ENCODE results near the gene ZFP28. TPM values are rescaled to one million over a fixed set of nuclear protein-coding genes. Genes with fewer than 3 reads are reported as not detected.

ZFP28 gene
- total RNA-seq, 2 donors from 2014 or later = 10.4 to 15.8 TPM

GRCh38 chr19:56554272-56554869 is 15.6 kb downstream of the ZFP28 start:
- ATAC-seq (ENCODE audit: insufficient number of reproducible peaks, low FRiP score, low read depth) = no peak
- peaks cover 46% of the 10 kb centered on the region for H3K36me3 ChIP-seq
- H3K4me3 ChIP-seq = peak overlapping the region; percentile 37
- H3K9me3 ChIP-seq = peaks cover 92% of the 10 kb centered on the region
- TF ChIP-seq CTCF (IDR thresholded peaks at IDR 0.05) = no peak
- H3K27ac ChIP-seq = no peak overlapping the region
- DNase-seq (ENCODE audit: low spot score) = no peak
- H3K27me3 ChIP-seq (replicated peaks; ENCODE audit: insufficient read depth) = no peaks in the 10 kb centered on the region
- no peaks in the 10 kb centered on the region for H3K4me1 ChIP-seq (ENCODE audit: control insufficient read depth in 1 of 2, low read depth in 2 of 2)

GRCh38 chr19:56562766-56563165 is 24.0 kb downstream of the ZFP28 start:
- H3K4me1 ChIP-seq (ENCODE audit: control insufficient read depth in 1 of 2, low read depth in 2 of 2) = peaks cover 0 to 6% of the 10 kb centered on the region in 2 donors
- H3K9me3 ChIP-seq = peaks cover 79% of the 10 kb centered on the region
- no peaks in the 10 kb centered on the region for H3K27me3 ChIP-seq (replicated peaks; ENCODE audit: insufficient read depth)
- ATAC-seq (ENCODE audit: insufficient number of reproducible peaks, low FRiP score, low read depth) = no peak
- no peak overlapping the region for H3K4me3 ChIP-seq
- TF ChIP-seq CTCF (IDR thresholded peaks at IDR 0.05) = no peak
- no peak for DNase-seq (ENCODE audit: low spot score)
- H3K27ac ChIP-seq = no peak overlapping the region
- H3K36me3 ChIP-seq = no peaks in the 10 kb centered on the region

- peak overlapping the region; percentile 85 for H3K4me3 ChIP-seq
- ATAC-seq (ENCODE audit: insufficient number of reproducible peaks, low FRiP score, low read depth) = no peak
- H3K27me3 ChIP-seq (replicated peaks; ENCODE audit: insufficient read depth) = no peaks in the 10 kb centered on the region
- H3K4me1 ChIP-seq (ENCODE audit: control insufficient read depth in 1 of 2, low read depth in 2 of 2) = peaks cover 6 to 15% of the 10 kb centered on the region in 2 donors
- H3K9me3 ChIP-seq = peaks cover 78% of the 10 kb centered on the region
- peaks cover 21% of the 10 kb centered on the region for H3K36me3 ChIP-seq
- DNase-seq (ENCODE audit: low spot score) = peak; percentile 4
- no peak for TF ChIP-seq CTCF (IDR thresholded peaks at IDR 0.05)
- peak overlapping the region; percentile 80 to 83 for H3K27ac ChIP-seq
These were observed 28.1 kb downstream of the ZFP28 start for GRCh38 chr19:56566904-56567273.

GRCh38 chr19:56567274-56568120 is 28.7 kb downstream of the ZFP28 start, which contains the start of gene ZNF470:
ZNF470 (plus strand) TSS chr19:56567468; CDS start chr19:56570312, 2,844 bp downstream.
- Histone ChIP-seq H3K9me3 (peaks cover 76% of the 10 kb centered on the region), H3K27ac (peak within 1 kb of the TSS; percentile 80 to 83), H3K4me3 (peak within 1 kb of the TSS; percentile 85), H3K4me1 (ENCODE audit: control insufficient read depth in 1 of 2, low read depth in 2 of 2) (peaks cover 6 to 15% of the 10 kb centered on the region in 2 donors), H3K36me3 (peaks cover 24% of the 10 kb centered on the region), H3K27me3 (replicated peaks; ENCODE audit: insufficient read depth) (no peaks in the 10 kb centered on the region)
- no peak for TF ChIP-seq CTCF (IDR thresholded peaks at IDR 0.05)
- DNase-seq (ENCODE audit: low spot score) = peak; percentile 85
- peak; percentile 90 for ATAC-seq (ENCODE audit: insufficient number of reproducible peaks, low FRiP score, low read depth)

- Histone ChIP-seq H3K27me3 (replicated peaks; ENCODE audit: insufficient read depth) (no peaks in the 10 kb centered on the region), H3K36me3 (peaks cover 70% of the 10 kb centered on the region), H3K4me3 (no peak overlapping the region), H3K9me3 (peaks cover 92% of the 10 kb centered on the region), H3K27ac (no peak overlapping the region), H3K4me1 (ENCODE audit: control insufficient read depth in 1 of 2, low read depth in 2 of 2) (peaks cover 6 to 10% of the 10 kb centered on the region in 2 donors)
- DNase-seq (ENCODE audit: low spot score) (no peak), ATAC-seq (ENCODE audit: insufficient number of reproducible peaks, low FRiP score, low read depth) (no peak)
- no peak for TF ChIP-seq CTCF (IDR thresholded peaks at IDR 0.05)
These were observed 33.8 kb downstream of the ZFP28 start for GRCh38 chr19:56572589-56572988.
